Memory B cell (primary cell): ENCODE data around the gene DOCK9.

ENCODE experiments used
- ATAC-seq: fragments of 150-1000 bp; cut with Tn5 transposase; 2 replicates; pipeline ENCODE4 v1.10.0; 2021; ENCODE audit warnings: low read depth, mild to moderate bottlenecking, moderate library complexity
- DNase-seq, 2 donors: peaks; one replicate each; pipeline ENCODE4 v3.0.0; 2022; ENCODE audit warnings: low spot score in 2 of 2
- H3K27ac Mint-ChIP-seq: one replicate; pipeline ENCODE4 v1.8.0; 2022; ENCODE audit warnings: mild to moderate bottlenecking, moderate library complexity, mixed read lengths
- H3K27me3 Mint-ChIP-seq: one replicate; pipeline ENCODE4 v1.8.0; 2022; ENCODE audit warnings: mixed read lengths
- H3K36me3 Mint-ChIP-seq: one replicate; pipeline ENCODE4 v1.8.0; 2022; ENCODE audit warnings: mild to moderate bottlenecking, mixed read lengths
- H3K4me1 Mint-ChIP-seq: one replicate; pipeline ENCODE4 v1.8.0; 2022; ENCODE audit warnings: mixed read lengths
- H3K4me3 Mint-ChIP-seq: one replicate; pipeline ENCODE4 v1.8.0; 2022; ENCODE audit warnings: mild to moderate bottlenecking, moderate library complexity, mixed read lengths
- H3K9me3 Mint-ChIP-seq: one replicate; pipeline ENCODE4 v1.8.0; 2022; ENCODE audit warnings: mixed read lengths

DOCK9 gene

GRCh38 chr13:98992355-98992754 is 14.5 kb upstream of the DOCK9 start:
- Mint-ChIP-seq H3K4me3 (no peak overlapping the region), H3K9me3 (no peaks in the 10 kb centered on the region), H3K27me3 (no peaks in the 10 kb centered on the region), H3K4me1 (peaks cover 3% of the 10 kb centered on the region), H3K36me3 (no peaks in the 10 kb centered on the region), H3K27ac (no peak overlapping the region)
- ATAC-seq, result no peak
- DNase-seq, result no peak

DNA sequence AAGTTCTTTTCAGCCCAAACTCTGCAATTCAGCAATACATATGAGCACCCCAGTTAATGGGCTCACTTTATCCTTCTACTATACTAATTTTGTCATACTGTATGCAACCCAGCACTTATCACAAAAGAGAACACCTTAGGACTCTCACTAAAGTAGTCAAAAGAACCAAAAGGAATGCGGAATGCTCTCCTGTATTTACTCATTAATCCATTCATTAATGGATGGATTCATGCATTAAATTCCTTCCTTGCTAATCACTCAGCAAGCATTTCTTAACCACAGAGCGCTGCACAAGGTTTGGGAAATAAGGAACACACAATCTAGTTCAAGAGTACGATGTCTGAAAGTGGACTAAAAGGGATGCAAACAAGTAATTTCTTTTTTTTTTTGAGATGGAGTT is 12.8 kb upstream of the DOCK9 start:
- no peak overlapping the region for H3K27ac Mint-ChIP-seq
- peaks cover 3% of the 10 kb centered on the region for H3K4me1 Mint-ChIP-seq
- no peaks in the 10 kb centered on the region for H3K36me3 Mint-ChIP-seq
- DNase-seq (no peak), ATAC-seq (no peak)
- no peak overlapping the region for H3K4me3 Mint-ChIP-seq
- H3K9me3 Mint-ChIP-seq, result no peaks in the 10 kb centered on the region
- no peaks in the 10 kb centered on the region for H3K27me3 Mint-ChIP-seq

GRCh38 chr13:98989469-98990235 is 11.8 kb upstream of the DOCK9 start:
- Mint-ChIP-seq H3K36me3 (no peaks in the 10 kb centered on the region), H3K27ac (no peak overlapping the region), H3K27me3 (no peaks in the 10 kb centered on the region), H3K4me1 (peaks cover 3% of the 10 kb centered on the region), H3K9me3 (no peaks in the 10 kb centered on the region), H3K4me3 (no peak overlapping the region)
- ATAC-seq, result no peak
- no peak for DNase-seq

- no peaks in the 10 kb centered on the region for H3K27me3 Mint-ChIP-seq
- H3K9me3 Mint-ChIP-seq, result no peaks in the 10 kb centered on the region
- H3K27ac Mint-ChIP-seq, result no peak overlapping the region
- ATAC-seq (no peak), DNase-seq (no peak)
- H3K4me3 Mint-ChIP-seq, result no peak overlapping the region
- peaks cover 3% of the 10 kb centered on the region for H3K4me1 Mint-ChIP-seq
- no peaks in the 10 kb centered on the region for H3K36me3 Mint-ChIP-seq
These were observed 10.9 kb upstream of the DOCK9 start for GRCh38 chr13:98988780-98989179.

DNA sequence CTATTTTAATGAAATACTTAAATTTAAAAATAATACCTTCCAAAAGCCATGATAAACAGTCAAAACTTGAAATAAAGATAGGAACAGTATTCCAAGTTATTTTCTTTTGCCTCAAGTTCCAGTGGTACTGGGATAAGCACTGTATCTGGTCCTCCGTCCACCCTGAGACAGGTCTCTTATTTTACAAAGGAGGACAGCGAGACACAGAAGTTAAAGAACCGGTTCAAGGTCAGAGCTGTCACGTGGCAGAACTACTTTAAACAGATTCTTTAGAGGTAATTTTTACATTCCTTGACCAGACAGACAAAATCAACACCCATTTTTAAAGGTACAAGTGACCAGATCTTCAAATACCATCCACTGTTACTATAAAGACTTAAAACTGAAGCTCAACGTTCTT is 10.4 kb upstream of the DOCK9 start:
- H3K36me3 Mint-ChIP-seq, result no peaks in the 10 kb centered on the region
- H3K27ac Mint-ChIP-seq, result no peak overlapping the region
- no peaks in the 10 kb centered on the region for H3K9me3 Mint-ChIP-seq
- ATAC-seq, result no peak
- H3K4me1 Mint-ChIP-seq, result peaks cover 3% of the 10 kb centered on the region
- no peak for DNase-seq
- no peaks in the 10 kb centered on the region for H3K27me3 Mint-ChIP-seq
- H3K4me3 Mint-ChIP-seq, result no peak overlapping the region

DNA sequence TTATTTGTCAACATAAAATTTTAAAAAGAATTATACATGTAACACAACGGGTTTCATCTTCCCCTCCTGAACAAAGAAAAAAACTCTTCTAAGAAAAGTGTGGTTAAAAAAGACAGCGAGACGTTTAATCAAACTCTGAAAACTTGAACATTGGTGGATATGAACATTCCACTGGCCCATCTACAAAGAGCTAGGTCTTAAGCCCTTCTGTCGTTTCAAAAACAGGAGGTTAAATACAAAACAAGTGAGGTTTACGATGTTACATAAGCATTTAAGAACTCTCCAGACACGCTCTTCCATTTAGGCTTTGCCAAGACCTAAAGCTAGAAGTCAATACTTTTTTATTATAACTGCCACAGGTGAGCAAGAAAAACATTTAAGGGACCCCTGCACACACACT is 9.4 kb upstream of the DOCK9 start:
- no peaks in the 10 kb centered on the region for H3K27me3 Mint-ChIP-seq
- H3K36me3 Mint-ChIP-seq, result no peaks in the 10 kb centered on the region
- H3K9me3 Mint-ChIP-seq, result no peaks in the 10 kb centered on the region
- peaks cover under 1% of the 10 kb centered on the region for H3K4me1 Mint-ChIP-seq
- no peak overlapping the region for H3K27ac Mint-ChIP-seq
- DNase-seq (no peak), ATAC-seq (no peak)
- no peak overlapping the region for H3K4me3 Mint-ChIP-seq

GRCh38 chr13:98986226-98986846 is 8.5 kb upstream of the DOCK9 start:
- Mint-ChIP-seq H3K27ac (no peak overlapping the region), H3K36me3 (peaks cover 5% of the 10 kb centered on the region), H3K9me3 (no peaks in the 10 kb centered on the region), H3K27me3 (no peaks in the 10 kb centered on the region), H3K4me1 (peaks cover 6% of the 10 kb centered on the region), H3K4me3 (no peak overlapping the region)
- ATAC-seq (no peak), DNase-seq (no peak)

- H3K9me3 Mint-ChIP-seq, result no peaks in the 10 kb centered on the region
- H3K36me3 Mint-ChIP-seq, result peaks cover 5% of the 10 kb centered on the region
- H3K4me3 Mint-ChIP-seq, result no peak overlapping the region
- peaks cover 6% of the 10 kb centered on the region for H3K4me1 Mint-ChIP-seq
- no peaks in the 10 kb centered on the region for H3K27me3 Mint-ChIP-seq
- ATAC-seq (no peak), DNase-seq (no peak)
- no peak overlapping the region for H3K27ac Mint-ChIP-seq
These were observed 7.7 kb upstream of the DOCK9 start for GRCh38 chr13:98985591-98985990.

DNA sequence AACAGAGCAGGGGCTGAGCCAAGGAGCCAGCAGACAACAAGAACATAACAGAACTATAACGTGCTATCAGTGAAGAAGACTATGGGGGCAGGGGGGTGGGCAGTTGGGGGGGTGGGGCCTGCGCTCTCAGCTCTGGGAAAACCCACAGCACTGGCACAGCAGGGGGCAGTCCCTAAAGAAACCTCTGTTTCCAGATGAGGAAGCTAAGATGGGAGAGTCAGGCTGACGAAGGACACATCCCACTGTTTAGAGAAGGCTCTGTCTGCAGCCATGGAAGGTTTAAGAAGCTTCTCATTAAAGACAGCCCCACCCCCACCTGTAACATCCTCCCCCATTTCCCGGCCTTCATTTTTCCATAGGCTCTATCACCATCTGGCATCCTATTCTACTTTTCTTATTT is 7.1 kb upstream of the DOCK9 start:
- DNase-seq (no peak), ATAC-seq (no peak)
- no peak overlapping the region for H3K4me3 Mint-ChIP-seq
- peaks cover 6% of the 10 kb centered on the region for H3K4me1 Mint-ChIP-seq
- no peaks in the 10 kb centered on the region for H3K27me3 Mint-ChIP-seq
- H3K9me3 Mint-ChIP-seq, result no peaks in the 10 kb centered on the region
- H3K27ac Mint-ChIP-seq, result no peak overlapping the region
- H3K36me3 Mint-ChIP-seq, result peaks cover 5% of the 10 kb centered on the region

GRCh38 chr13:98984118-98984517 is 6.3 kb upstream of the DOCK9 start:
- no peak for DNase-seq
- Mint-ChIP-seq H3K27ac (no peak overlapping the region), H3K9me3 (no peaks in the 10 kb centered on the region), H3K36me3 (peaks cover 5% of the 10 kb centered on the region), H3K4me3 (no peak overlapping the region), H3K4me1 (peaks cover 6% of the 10 kb centered on the region), H3K27me3 (no peaks in the 10 kb centered on the region)
- ATAC-seq, result no peak

DNA sequence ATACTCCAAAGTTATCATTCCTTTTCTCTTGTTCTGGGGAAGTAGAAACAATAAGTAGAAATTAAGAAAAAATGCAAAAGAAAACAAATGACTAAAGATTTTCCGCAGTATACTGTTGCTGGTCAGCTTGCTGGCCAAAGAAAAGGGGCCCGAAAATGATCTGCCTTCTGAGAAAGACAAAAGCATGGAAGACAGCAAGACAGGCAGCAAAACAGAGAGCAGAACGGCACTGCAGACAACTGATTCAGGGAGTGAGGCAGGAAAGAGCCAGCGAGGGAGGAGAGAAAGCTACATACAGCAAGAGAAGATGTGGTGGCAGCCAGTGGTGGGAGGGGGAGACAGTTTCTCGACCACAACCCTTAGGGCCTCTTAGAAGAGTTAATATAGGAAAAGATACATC is 5.3 kb upstream of the DOCK9 start:
- Mint-ChIP-seq H3K4me1 (peaks cover 6% of the 10 kb centered on the region), H3K27ac (no peak overlapping the region), H3K9me3 (no peaks in the 10 kb centered on the region), H3K4me3 (no peak overlapping the region), H3K36me3 (peaks cover 5% of the 10 kb centered on the region), H3K27me3 (no peaks in the 10 kb centered on the region)
- no peak for DNase-seq
- ATAC-seq, result no peak

DNA sequence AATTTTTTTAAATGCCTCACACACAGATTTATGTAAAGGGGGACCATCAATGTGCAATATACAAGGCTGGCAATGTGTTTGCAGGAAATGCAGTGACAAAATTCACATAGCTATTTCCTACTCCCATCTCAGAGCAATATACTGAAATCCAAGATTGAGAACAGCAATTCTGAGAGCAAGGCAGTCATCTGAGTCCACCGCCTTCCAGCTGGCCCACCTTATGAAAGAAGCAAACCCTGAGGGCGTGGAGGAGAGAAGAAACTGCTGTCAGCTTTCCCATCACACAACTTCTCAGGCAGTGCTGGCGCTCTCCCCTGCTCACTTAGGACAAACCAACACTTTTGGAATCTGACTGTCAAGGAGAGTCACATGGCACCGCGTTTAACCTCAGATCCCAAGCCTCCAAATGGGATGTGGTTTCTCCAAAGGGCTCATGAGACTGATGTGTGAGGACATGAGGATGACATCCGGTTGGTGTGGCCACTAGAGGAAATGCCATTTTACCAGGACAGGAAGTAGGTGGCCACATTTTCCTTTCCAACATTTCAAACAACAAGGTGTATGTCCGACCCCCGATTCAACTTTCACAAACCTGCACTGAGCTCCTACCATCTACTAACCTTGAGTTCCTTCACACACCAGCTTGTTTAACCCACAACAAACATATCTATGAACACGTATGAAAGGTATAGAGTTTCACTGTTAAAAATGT is 3.7 kb upstream of the DOCK9 start:
- ATAC-seq, result no peak
- DNase-seq, result no peak
- Mint-ChIP-seq H3K4me3 (no peak overlapping the region), H3K27ac (peak overlapping the region; percentile 35), H3K4me1 (peaks cover 9% of the 10 kb centered on the region), H3K9me3 (no peaks in the 10 kb centered on the region), H3K27me3 (no peaks in the 10 kb centered on the region), H3K36me3 (peaks cover 5% of the 10 kb centered on the region)

GRCh38 chr13:98979012-98979660 is 1.3 kb upstream of the DOCK9 start:
- Mint-ChIP-seq H3K4me1 (peaks cover 17% of the 10 kb centered on the region), H3K27ac (no peak overlapping the region), H3K27me3 (no peaks in the 10 kb centered on the region), H3K4me3 (no peak overlapping the region), H3K36me3 (peaks cover 5% of the 10 kb centered on the region), H3K9me3 (no peaks in the 10 kb centered on the region)
- no peak for DNase-seq
- ATAC-seq, result no peak

- DNase-seq (no peak), ATAC-seq (no peak)
- Mint-ChIP-seq H3K27ac (no peak overlapping the region), H3K27me3 (no peaks in the 10 kb centered on the region), H3K4me1 (peaks cover 20% of the 10 kb centered on the region), H3K9me3 (no peaks in the 10 kb centered on the region), H3K4me3 (no peak overlapping the region), H3K36me3 (peaks cover 5% of the 10 kb centered on the region)
These were observed 416 bp upstream of the DOCK9 start for GRCh38 chr13:98978280-98978679.
